ENCODE data around the gene FBLN2.
"Not testable (repeated sequence)": the region's sequence is repeated elsewhere in the genome, so short reads cannot be mapped to it uniquely, and the experiment has no call there.

FBLN2 gene

GRCh38 chr3:13548696-13549622 is at the start of gene FBLN2:
TSS of gene FBLN2 (plus strand) at chr3:13549125. CDS start at chr3:13570356, 21,231 bp downstream.
- ChIA-PET CTCF (interaction anchor here (2.5 kb wide), 1 partner anchor 9 kb away, joined by 7 read pairs; no protein-coding TSS in a partner anchor), POLR2A (interaction anchor here (0.6 kb wide), 1 partner anchor 12 kb away, joined by 3 read pairs; no protein-coding TSS in a partner anchor)
- no peak for DNase-seq (ENCODE audit: low read depth, low spot score)
- TF ChIP-seq CTCF (IDR thresholded peaks at IDR 0.05; ENCODE audit: insufficient read depth, low read length, missing control alignments), result no peak
- peak within 1 kb of the TSS; percentile 53 for H3K4me3 ChIP-seq (ENCODE audit: low read depth, low read length)

GRCh38 chr3:13499246-13499645 is 49.7 kb upstream of the FBLN2 start:
- POLR2A ChIA-PET; DNase-seq (ENCODE audit: low read depth, low spot score); H3K4me3 ChIP-seq (ENCODE audit: low read depth, low read length): not testable (repeated sequence)
- CTCF ChIA-PET, result interaction anchor here (1.0 to 24.2 kb wide), 13 partner anchors 12 to 146 kb away, joined by 3 to 1252 read pairs (median 4); partner anchors contain the start of gene HDAC11

GRCh38 chr3:13500133-13500885 is 48.6 kb upstream of the FBLN2 start:
- DNase-seq (ENCODE audit: low read depth, low spot score), result no peak
- CTCF ChIA-PET, result interaction anchor here (0.6 to 24.2 kb wide), 15 partner anchors 11 to 145 kb away, joined by 3 to 1252 read pairs (median 3); partner anchors contain the start of gene HDAC11
- POLR2A ChIA-PET, result no interaction called here

GRCh38 chr3:13501056-13501455 is 47.9 kb upstream of the FBLN2 start:
- DNase-seq (ENCODE audit: low read depth, low spot score), result no peak
- ChIA-PET CTCF (interaction anchor here (0.6 to 24.2 kb wide), 9 partner anchors 10 to 144 kb away, joined by 3 to 1252 read pairs (median 4); no protein-coding TSS in a partner anchor), POLR2A (no interaction called here)
- no peak for TF ChIP-seq CTCF (IDR thresholded peaks at IDR 0.05; ENCODE audit: insufficient read depth, low read length, missing control alignments)
- H3K4me3 ChIP-seq (ENCODE audit: low read depth, low read length), result no peak overlapping the region

More at GRCh38 chr3:13500133-13500885, 48.6 kb upstream of the FBLN2 start:
- H3K4me3 ChIP-seq (ENCODE audit: low read depth, low read length), result no peak overlapping the region
- TF ChIP-seq CTCF (IDR thresholded peaks at IDR 0.05; ENCODE audit: insufficient read depth, low read length, missing control alignments), result peak; percentile 71

- POLR2A ChIA-PET, result no interaction called here
- no peak overlapping the region for H3K4me3 ChIP-seq (ENCODE audit: low read depth, low read length)
- CTCF ChIA-PET, result interaction anchor here (2.0 to 24.2 kb wide), 3 partner anchors 10 to 144 kb away, joined by 7 to 1252 read pairs (median 131); no protein-coding TSS in a partner anchor
- no peak for DNase-seq (ENCODE audit: low read depth, low spot score)
- no peak for TF ChIP-seq CTCF (IDR thresholded peaks at IDR 0.05; ENCODE audit: insufficient read depth, low read length, missing control alignments)
Observed at GRCh38 chr3:13501521-13501920, 47.4 kb upstream of the FBLN2 start.

- ChIA-PET CTCF (interaction anchor here (2.0 to 24.2 kb wide), 3 partner anchors 9 to 143 kb away, joined by 7 to 1252 read pairs (median 131); no protein-coding TSS in a partner anchor), POLR2A (no interaction called here)
- H3K4me3 ChIP-seq (ENCODE audit: low read depth, low read length), result no peak overlapping the region
- no peak for DNase-seq (ENCODE audit: low read depth, low spot score)
- no peak for TF ChIP-seq CTCF (IDR thresholded peaks at IDR 0.05; ENCODE audit: insufficient read depth, low read length, missing control alignments)
Observed at GRCh38 chr3:13501958-13502790, 46.8 kb upstream of the FBLN2 start.

All from AG04449 (cell line).